Keratinocyte (primary cell): ENCODE data around the gene NPIPA7. TPM values are rescaled to one million over a fixed set of nuclear protein-coding genes. Genes with fewer than 3 reads are reported as not detected.
"Not testable (repeated sequence)": the region's sequence is repeated elsewhere in the genome, so short reads cannot be mapped to it uniquely, and the experiment has no call there.

Experiments
- DNase-seq: peaks from one replicate; pipeline ENCODE4 v3.0.0-alpha.2; 2011; ENCODE audit warnings: low read depth, missing footprints, low spot score
- FAIRE-seq: peaks from 2 replicates; lab custom pipeline; 2011; peaks lifted over from hg19 to GRCh38; lab: Jason Lieb, UNC
- H2AFZ ChIP-seq: 2 replicates; pipeline ENCODE4 v1.6.0; 2012; ENCODE audit warnings: low read length, control low read depth, inconsistent platforms; ENCODE audit not compliant: control insufficient read depth
- H3K27ac ChIP-seq: 2 replicates; pipeline ENCODE4 v1.5.1; 2011; ENCODE audit warnings: low read length; ENCODE audit not compliant: control insufficient read depth, insufficient read depth
- H3K27me3 ChIP-seq: 3 replicates; pipeline ENCODE4 v1.6.0; 2011; ENCODE audit warnings: low read length; ENCODE audit not compliant: control insufficient read depth, insufficient read depth; ENCODE audit errors: extremely low read depth
- H3K36me3 ChIP-seq, 2 experiments: 2 replicates in 1 of 2; 3 replicates in 1 of 2; pipeline ENCODE4 v1.5.1; 2011; ENCODE audit warnings: low read length in 2 of 2, mild to moderate bottlenecking in 1 of 2; ENCODE audit not compliant: control insufficient read depth in 2 of 2, insufficient read depth in 2 of 2; ENCODE audit errors: extremely low read depth in 1 of 2
- H3K4me1 ChIP-seq: 3 replicates; pipeline ENCODE4 v1.5.1; 2011; ENCODE audit warnings: low read length; ENCODE audit not compliant: control insufficient read depth, insufficient read depth; ENCODE audit errors: extremely low read depth
- H3K4me2 ChIP-seq: 3 replicates; pipeline ENCODE4 v1.6.0; 2011; ENCODE audit warnings: low read depth, low read length; ENCODE audit not compliant: control insufficient read depth, insufficient read depth; ENCODE audit errors: extremely low read depth
- H3K4me3 ChIP-seq, 3 experiments: fragments of 200-600 bp in 1 of 3; sonication (generic) in 1 of 3; 2 replicates in 2 of 3; 3 replicates in 1 of 3; pipeline ENCODE4 v1.5.1; 2011 to 2016; ENCODE audit warnings: low read length in 3 of 3, mild to moderate bottlenecking in 3 of 3, control low read depth in 2 of 3, inconsistent platforms in 1 of 3, low read depth in 1 of 3, mixed read lengths in 1 of 3, mixed run types in 1 of 3, moderate library complexity in 1 of 3; ENCODE audit not compliant: control insufficient read depth in 2 of 3, insufficient read depth in 2 of 3; ENCODE audit errors: extremely low read depth in 1 of 3
- H3K79me2 ChIP-seq: 2 replicates; pipeline ENCODE4 v1.6.0; 2012; ENCODE audit warnings: low read length; ENCODE audit not compliant: control insufficient read depth, insufficient read depth
- H3K9ac ChIP-seq: 3 replicates; pipeline ENCODE4 v1.6.0; 2011; ENCODE audit warnings: low read length; ENCODE audit not compliant: control insufficient read depth, insufficient read depth; ENCODE audit errors: extremely low read depth
- H3K9me1 ChIP-seq: 3 replicates; pipeline ENCODE4 v1.6.0; 2011; ENCODE audit warnings: low read length; ENCODE audit not compliant: control insufficient read depth, insufficient read depth; ENCODE audit errors: extremely low read depth
- H3K9me3 ChIP-seq: 2 replicates; pipeline ENCODE4 v1.5.1; 2012; ENCODE audit warnings: low read depth, low read length; ENCODE audit not compliant: control insufficient read depth
- H4K20me1 ChIP-seq: 3 replicates; pipeline ENCODE4 v1.6.0; 2011; ENCODE audit warnings: low read length; ENCODE audit not compliant: control insufficient read depth, insufficient read depth; ENCODE audit errors: extremely low read depth
- dilution Hi-C: fragments of 300-500 bp; cut with MboI; formaldehyde crosslinking; loops from one replicate; pipeline ENCODE4 v1.7.0; 2020; ENCODE audit warnings: low sequenced_read_pairs; ENCODE audit not compliant: extremely low pct_ligation_motif_present
- polyA plus RNA-seq, 5 experiments: library from polyadenylated mRNA; depleted of rRNA in 3 of 5; stranded (reverse) in 3 of 5; stranded (forward) in 1 of 5; unstranded in 1 of 5; fragments of >200 nt; gene quantifications; 1 replicate in 1 of 5; 2 replicates in 3 of 5; 3 replicates in 1 of 5; pipeline versions ENCODE4 v1.2.1 to v1.2.3, GENCODE V29; 2011 to 2012; ENCODE audit warnings: missing spikeins in 2 of 5, low read depth in 1 of 5, low replicate concordance in 1 of 5

Gene NPIPA7
- polyA plus RNA-seq, 1 donor (not counting 4 experiments of a cell fraction or from before 2014, with no cell fraction given) = 20.5 TPM

GRCh38 chr16:16402333-16402732 lies 23.4 kb downstream of the NPIPA7 start:
- H3K36me3 ChIP-seq, DNase-seq, H4K20me1 ChIP-seq, H3K4me2 ChIP-seq, H3K27me3 ChIP-seq, dilution Hi-C loops, H3K9ac ChIP-seq, H3K9me3 ChIP-seq, H3K79me2 ChIP-seq, H3K4me3 ChIP-seq, H3K4me1 ChIP-seq, H3K27ac ChIP-seq, FAIRE-seq, H2AFZ ChIP-seq, H3K9me1 ChIP-seq: not testable (repeated sequence)

GRCh38 chr16:16404283-16404682 lies 25.3 kb downstream of the NPIPA7 start:
- FAIRE-seq, dilution Hi-C loops, H3K9me1 ChIP-seq: not testable (repeated sequence)

GRCh38 chr16:16405421-16405820 lies 26.5 kb downstream of the NPIPA7 start:
- H3K4me1 ChIP-seq, H3K36me3 ChIP-seq, H3K9me3 ChIP-seq, H3K27ac ChIP-seq, H3K9me1 ChIP-seq, H3K27me3 ChIP-seq, H4K20me1 ChIP-seq, FAIRE-seq, H3K9ac ChIP-seq, H3K79me2 ChIP-seq, H3K4me3 ChIP-seq, H2AFZ ChIP-seq, DNase-seq, H3K4me2 ChIP-seq, dilution Hi-C loops: not testable (repeated sequence)

More at GRCh38 chr16:16404283-16404682, 25.3 kb downstream of the NPIPA7 start:
- H3K36me3 ChIP-seq, H3K27ac ChIP-seq, H2AFZ ChIP-seq, H3K4me1 ChIP-seq, H3K79me2 ChIP-seq, H3K9ac ChIP-seq, H3K4me2 ChIP-seq, H3K27me3 ChIP-seq, DNase-seq, H4K20me1 ChIP-seq, H3K4me3 ChIP-seq, H3K9me3 ChIP-seq: not testable (repeated sequence)

GRCh38 chr16:16408430-16408829 lies 29.5 kb downstream of the NPIPA7 start:
- H4K20me1 ChIP-seq, H3K79me2 ChIP-seq, H3K27me3 ChIP-seq, FAIRE-seq, dilution Hi-C loops, H3K4me2 ChIP-seq, DNase-seq, H3K9me3 ChIP-seq, H3K36me3 ChIP-seq, H3K27ac ChIP-seq, H3K4me1 ChIP-seq, H3K9ac ChIP-seq, H3K9me1 ChIP-seq, H2AFZ ChIP-seq, H3K4me3 ChIP-seq: not testable (repeated sequence)

- H3K4me2 ChIP-seq, H3K9me3 ChIP-seq, dilution Hi-C loops, H3K9ac ChIP-seq, H2AFZ ChIP-seq, H3K36me3 ChIP-seq, H3K4me3 ChIP-seq, FAIRE-seq, H3K27me3 ChIP-seq, H3K27ac ChIP-seq, DNase-seq, H4K20me1 ChIP-seq, H3K79me2 ChIP-seq, H3K4me1 ChIP-seq, H3K9me1 ChIP-seq: not testable (repeated sequence)
These were observed 34.8 kb downstream of the NPIPA7 start for GRCh38 chr16:16413773-16414172.
